Memory B cell (primary cell): Measurements from ENCODE around the gene NAPA.

ENCODE experiments used
- ATAC-seq: fragments of 150-1000 bp; cut with Tn5 transposase; 2 replicates; pipeline ENCODE4 v1.10.0; 2021; ENCODE audit warnings: low read depth, mild to moderate bottlenecking, moderate library complexity
- DNase-seq, 2 donors: peaks; one replicate each; pipeline ENCODE4 v3.0.0; 2022; ENCODE audit warnings: low spot score in 2 of 2
- H3K27ac Mint-ChIP-seq: one replicate; pipeline ENCODE4 v1.8.0; 2022; ENCODE audit warnings: mild to moderate bottlenecking, moderate library complexity, mixed read lengths
- H3K27me3 Mint-ChIP-seq: one replicate; pipeline ENCODE4 v1.8.0; 2022; ENCODE audit warnings: mixed read lengths
- H3K36me3 Mint-ChIP-seq: one replicate; pipeline ENCODE4 v1.8.0; 2022; ENCODE audit warnings: mild to moderate bottlenecking, mixed read lengths
- H3K4me1 Mint-ChIP-seq: one replicate; pipeline ENCODE4 v1.8.0; 2022; ENCODE audit warnings: mixed read lengths
- H3K4me3 Mint-ChIP-seq: one replicate; pipeline ENCODE4 v1.8.0; 2022; ENCODE audit warnings: mild to moderate bottlenecking, moderate library complexity, mixed read lengths
- H3K9me3 Mint-ChIP-seq: one replicate; pipeline ENCODE4 v1.8.0; 2022; ENCODE audit warnings: mixed read lengths

Gene NAPA

DNA sequence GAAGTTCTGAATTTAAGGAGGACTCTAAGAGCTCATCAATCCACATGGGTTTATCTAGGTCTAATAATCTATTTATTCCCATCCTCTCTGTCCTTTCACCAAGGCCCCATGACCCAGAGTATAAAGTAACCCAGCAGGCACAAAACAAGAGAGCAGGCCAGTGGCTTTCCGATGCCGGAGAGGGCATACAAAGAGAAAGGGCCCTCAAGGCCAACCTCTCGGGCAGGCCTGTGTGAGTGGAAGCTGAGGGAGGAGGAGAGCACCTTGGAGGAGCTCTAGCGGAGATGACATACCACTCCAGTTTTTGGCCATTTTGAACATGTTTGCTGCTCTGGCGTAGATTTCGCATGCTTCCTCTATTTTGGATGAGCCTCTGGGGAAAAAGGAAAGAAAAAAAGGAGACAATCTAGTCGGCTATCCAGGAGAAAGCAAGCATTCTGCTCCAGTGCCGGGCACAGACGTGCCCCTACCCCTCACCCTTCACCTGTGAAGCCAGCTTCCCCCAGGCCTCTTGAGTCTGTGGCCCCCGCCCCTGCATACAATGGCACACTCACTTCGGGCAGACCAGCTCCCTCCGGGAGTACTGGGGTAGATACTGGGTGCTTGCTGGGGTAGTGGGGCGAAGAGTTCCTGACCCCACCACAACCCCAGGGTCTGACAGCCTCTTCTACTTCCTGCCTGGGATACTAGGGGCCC, 11.6 kb downstream of the NAPA start:
- Mint-ChIP-seq H3K4me1 (no peaks in the 10 kb centered on the region), H3K36me3 (peaks cover 14% of the 10 kb centered on the region), H3K4me3 (no peak overlapping the region), H3K9me3 (no peaks in the 10 kb centered on the region), H3K27ac (no peak overlapping the region), H3K27me3 (no peaks in the 10 kb centered on the region)
- DNase-seq, result no peak
- ATAC-seq, result no peak

- ATAC-seq, result no peak
- H3K4me1 Mint-ChIP-seq, result no peaks in the 10 kb centered on the region
- no peaks in the 10 kb centered on the region for H3K9me3 Mint-ChIP-seq
- H3K27me3 Mint-ChIP-seq, result no peaks in the 10 kb centered on the region
- H3K36me3 Mint-ChIP-seq, result peaks cover 14% of the 10 kb centered on the region
- no peak overlapping the region for H3K27ac Mint-ChIP-seq
- no peak overlapping the region for H3K4me3 Mint-ChIP-seq
- DNase-seq, result no peak
Observed at GRCh38 chr19:47499863-47500830, 14.7 kb downstream of the NAPA start.

GRCh38 chr19:47499371-47499770, 15.5 kb downstream of the NAPA start:
- no peak for DNase-seq
- Mint-ChIP-seq H3K4me3 (no peak overlapping the region), H3K36me3 (peaks cover 14% of the 10 kb centered on the region), H3K4me1 (no peaks in the 10 kb centered on the region), H3K27me3 (no peaks in the 10 kb centered on the region), H3K27ac (no peak overlapping the region), H3K9me3 (no peaks in the 10 kb centered on the region)
- ATAC-seq, result no peak

DNA sequence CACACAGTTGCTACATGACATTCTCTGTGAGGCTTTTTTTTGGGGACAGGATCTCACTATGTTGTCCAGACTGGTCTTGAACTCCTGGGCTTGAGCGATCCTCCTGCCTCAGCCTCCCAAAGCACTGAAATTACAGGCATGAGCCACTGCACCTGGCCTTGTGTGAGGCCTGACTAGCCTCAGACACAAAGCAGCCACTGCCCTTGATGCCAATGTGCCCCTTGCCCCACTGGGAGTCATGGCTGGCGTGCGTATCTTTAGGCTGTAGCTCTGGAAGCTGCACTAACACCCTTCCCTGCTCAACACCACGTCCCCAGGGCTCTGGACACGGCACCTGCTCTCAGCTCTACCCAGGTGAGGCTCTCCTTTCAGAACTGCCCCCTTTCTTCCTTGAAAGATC, 16.3 kb downstream of the NAPA start:
- Mint-ChIP-seq H3K27ac (no peak overlapping the region), H3K9me3 (no peaks in the 10 kb centered on the region), H3K4me3 (no peak overlapping the region)

DNA sequence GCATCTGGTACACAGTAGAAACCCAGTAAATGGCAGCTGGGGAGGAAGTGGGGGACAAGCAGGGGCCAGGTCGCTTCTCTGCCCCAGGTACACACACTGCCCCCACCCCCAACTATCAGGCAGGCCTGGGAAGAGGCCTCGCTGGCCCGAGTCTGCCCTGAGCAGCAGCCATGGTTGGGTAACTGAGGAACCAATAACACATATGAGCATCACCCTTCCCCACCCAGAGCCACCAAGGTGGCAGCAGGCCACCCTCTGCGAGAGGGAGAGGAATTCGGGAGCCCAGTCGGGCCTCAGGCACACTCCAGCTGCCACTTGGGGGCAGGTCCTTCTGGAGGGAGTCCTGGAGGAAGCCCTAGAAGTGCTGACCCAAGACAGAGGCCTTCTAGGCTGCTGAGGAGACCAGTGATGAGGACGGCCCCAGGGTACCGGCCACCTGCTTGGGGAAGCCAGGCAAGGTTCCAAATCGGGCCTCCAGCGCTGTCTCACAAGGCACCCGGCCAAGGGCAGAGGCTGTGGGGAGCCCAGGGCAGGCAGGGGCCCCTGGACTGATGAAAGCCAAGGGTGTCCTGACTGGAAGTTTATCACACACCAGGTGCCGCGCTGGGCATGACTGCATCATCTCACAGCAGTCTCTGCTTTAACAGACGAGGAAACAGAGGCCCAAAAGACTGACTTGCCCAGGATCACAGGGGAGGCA, 16.9 kb downstream of the NAPA start:
- Mint-ChIP-seq H3K27ac (no peak overlapping the region), H3K36me3 (peaks cover 13% of the 10 kb centered on the region), H3K4me3 (no peak overlapping the region), H3K4me1 (no peaks in the 10 kb centered on the region), H3K9me3 (no peaks in the 10 kb centered on the region), H3K27me3 (no peaks in the 10 kb centered on the region)
- DNase-seq (no peak), ATAC-seq (no peak)

More for the DNA sequence above, 16.3 kb downstream of the NAPA start:
- ATAC-seq, result no peak
- Mint-ChIP-seq H3K4me1 (no peaks in the 10 kb centered on the region), H3K36me3 (peaks cover 14% of the 10 kb centered on the region), H3K27me3 (no peaks in the 10 kb centered on the region)
- no peak for DNase-seq

DNA sequence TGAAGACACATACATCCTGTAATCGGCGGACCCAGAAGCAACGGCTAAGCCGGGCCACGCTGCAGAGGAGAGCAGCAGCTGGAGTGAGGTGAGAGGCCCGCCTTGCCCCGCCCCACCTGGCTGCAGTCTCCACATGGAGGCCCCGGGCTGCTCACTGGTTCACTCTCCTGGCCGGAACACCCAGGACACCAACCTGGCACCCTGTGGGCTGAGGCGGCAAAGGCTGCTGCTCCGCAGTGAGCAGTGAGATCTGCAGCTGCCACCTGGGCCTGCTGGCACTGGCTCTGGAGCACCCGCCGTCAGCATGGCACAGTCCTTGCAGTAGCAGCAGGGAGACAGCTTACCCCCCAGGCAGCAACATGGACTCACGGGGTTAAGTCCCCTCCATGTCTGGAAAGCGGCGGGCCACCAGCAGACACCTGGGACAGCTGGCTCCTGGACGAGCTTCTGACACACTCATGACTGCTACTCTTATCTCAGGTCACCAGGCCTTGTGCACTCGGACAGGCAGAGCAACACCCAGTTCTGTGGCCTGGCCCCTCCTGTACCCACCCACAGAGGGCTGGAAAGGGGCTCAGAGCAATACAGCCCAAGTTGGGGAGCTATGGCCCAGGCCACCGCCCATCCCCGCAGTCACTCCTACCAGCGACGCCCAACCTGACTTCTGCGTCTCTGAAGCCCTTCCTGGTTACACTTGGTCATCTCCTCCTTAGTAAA, 17.7 kb downstream of the NAPA start:
- Mint-ChIP-seq H3K27me3 (no peaks in the 10 kb centered on the region), H3K27ac (no peak overlapping the region), H3K9me3 (no peaks in the 10 kb centered on the region), H3K4me1 (no peaks in the 10 kb centered on the region), H3K36me3 (peaks cover 10% of the 10 kb centered on the region), H3K4me3 (no peak overlapping the region)
- no peak for ATAC-seq
- no peak for DNase-seq

DNA sequence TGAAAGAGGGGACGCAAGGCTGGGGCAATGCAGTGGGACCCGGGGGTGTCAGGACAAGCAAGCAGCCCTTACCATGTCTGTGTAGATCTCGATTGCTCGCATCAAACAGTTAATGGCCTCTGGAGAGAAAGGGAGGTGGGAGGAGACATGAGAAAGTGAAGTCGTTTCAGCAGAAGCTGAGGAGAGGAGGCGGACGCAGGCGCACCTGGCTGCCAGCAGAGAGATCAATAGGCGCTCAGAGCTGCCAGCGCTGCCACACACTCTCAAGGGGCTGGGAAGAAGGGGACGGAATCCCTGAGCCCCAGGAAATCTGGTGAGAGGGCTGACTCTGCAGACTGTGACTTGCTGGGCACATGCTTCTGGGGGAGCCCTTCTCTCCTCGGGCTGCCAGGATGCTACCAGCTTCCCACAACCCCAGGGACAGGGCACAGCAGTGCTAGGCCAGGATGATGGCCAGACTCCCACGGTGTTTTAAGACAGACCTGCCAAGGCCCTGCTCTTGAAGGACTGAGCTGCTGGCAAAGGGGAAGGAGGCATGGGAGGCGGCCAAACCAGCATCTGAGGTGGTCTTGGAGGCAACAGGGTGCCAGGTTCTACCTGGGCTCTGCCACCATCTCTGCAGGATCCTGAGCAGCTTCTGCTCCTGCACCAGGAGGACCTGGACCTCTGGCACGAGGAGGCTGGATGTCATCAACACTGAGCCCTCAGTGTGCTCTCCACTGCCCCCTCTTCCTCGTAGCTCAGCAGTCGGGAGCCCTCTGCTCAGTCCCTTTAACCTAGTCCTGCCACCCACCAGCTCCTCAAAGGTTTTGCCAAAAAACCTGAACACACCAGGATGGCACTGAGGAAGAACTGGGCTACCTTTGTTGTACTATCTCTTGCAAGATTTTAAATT, 19.1 kb downstream of the NAPA start:
- H3K9me3 Mint-ChIP-seq, result no peaks in the 10 kb centered on the region
- H3K36me3 Mint-ChIP-seq, result peaks cover 8% of the 10 kb centered on the region
- no peak for DNase-seq
- no peak for ATAC-seq
- no peak overlapping the region for H3K4me3 Mint-ChIP-seq
- H3K27me3 Mint-ChIP-seq, result no peaks in the 10 kb centered on the region
- H3K4me1 Mint-ChIP-seq, result no peaks in the 10 kb centered on the region
- no peak overlapping the region for H3K27ac Mint-ChIP-seq

GRCh38 chr19:47494729-47495128, 20.1 kb downstream of the NAPA start:
- ATAC-seq, result no peak
- H3K36me3 Mint-ChIP-seq, result peaks cover 13% of the 10 kb centered on the region
- DNase-seq, result no peak
- peaks cover 6% of the 10 kb centered on the region for H3K4me1 Mint-ChIP-seq
- H3K9me3 Mint-ChIP-seq, result no peaks in the 10 kb centered on the region
- no peaks in the 10 kb centered on the region for H3K27me3 Mint-ChIP-seq
- H3K4me3 Mint-ChIP-seq, result no peak overlapping the region
- no peak overlapping the region for H3K27ac Mint-ChIP-seq

DNA sequence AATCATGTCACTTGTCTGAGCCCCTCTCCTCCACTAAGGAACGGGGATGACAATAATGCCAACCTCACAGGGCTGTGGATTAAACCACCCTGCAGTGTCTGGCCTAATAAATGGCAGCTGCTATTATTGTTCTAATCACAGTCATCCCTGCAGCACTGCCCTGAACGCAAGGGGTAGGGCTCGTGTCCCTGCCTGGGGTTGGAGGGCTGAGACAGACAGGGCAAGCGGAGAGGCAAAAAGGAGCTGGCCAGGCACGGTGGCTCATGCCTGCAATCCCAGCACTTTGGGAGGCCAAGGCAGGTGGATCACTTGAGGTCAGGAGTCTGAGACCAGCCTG, 20.7 kb downstream of the NAPA start:
- Mint-ChIP-seq H3K27ac (no peak overlapping the region), H3K36me3 (peaks cover 14% of the 10 kb centered on the region), H3K9me3 (no peaks in the 10 kb centered on the region), H3K4me3 (no peak overlapping the region), H3K27me3 (no peaks in the 10 kb centered on the region), H3K4me1 (peaks cover 6% of the 10 kb centered on the region)
- no peak for ATAC-seq
- DNase-seq, result no peak

- ATAC-seq (no peak), DNase-seq (no peak)
- Mint-ChIP-seq H3K27ac (no peak overlapping the region), H3K9me3 (no peaks in the 10 kb centered on the region), H3K4me3 (no peak overlapping the region), H3K36me3 (peaks cover 14% of the 10 kb centered on the region), H3K4me1 (peaks cover 6% of the 10 kb centered on the region), H3K27me3 (no peaks in the 10 kb centered on the region)
Observed at GRCh38 chr19:47493378-47494210, 21.3 kb downstream of the NAPA start.

GRCh38 chr19:47492571-47493377, 22.1 kb downstream of the NAPA start:
- H3K27me3 Mint-ChIP-seq, result no peaks in the 10 kb centered on the region
- H3K27ac Mint-ChIP-seq, result no peak overlapping the region
- H3K9me3 Mint-ChIP-seq, result no peaks in the 10 kb centered on the region
- no peak for ATAC-seq
- no peak for DNase-seq
- H3K4me3 Mint-ChIP-seq, result no peak overlapping the region
- H3K36me3 Mint-ChIP-seq, result peaks cover 14% of the 10 kb centered on the region
- H3K4me1 Mint-ChIP-seq, result peaks cover 6% of the 10 kb centered on the region

GRCh38 chr19:47492137-47492533, 22.7 kb downstream of the NAPA start:
- Mint-ChIP-seq H3K4me3 (no peak overlapping the region), H3K4me1 (peaks cover 6% of the 10 kb centered on the region), H3K36me3 (peaks cover 14% of the 10 kb centered on the region), H3K27me3 (no peaks in the 10 kb centered on the region), H3K27ac (no peak overlapping the region), H3K9me3 (no peaks in the 10 kb centered on the region)
- ATAC-seq, result no peak
- DNase-seq, result no peak
